Germinal center (tissue), 1 donor: ENCODE results near the gene HMGN3.

Source experiments
- DNase-seq: peaks from one replicate; pipeline ENCODE4 v3.0.0; 2012; ENCODE audit warnings: mixed read lengths, low spot score

Gene HMGN3

DNA sequence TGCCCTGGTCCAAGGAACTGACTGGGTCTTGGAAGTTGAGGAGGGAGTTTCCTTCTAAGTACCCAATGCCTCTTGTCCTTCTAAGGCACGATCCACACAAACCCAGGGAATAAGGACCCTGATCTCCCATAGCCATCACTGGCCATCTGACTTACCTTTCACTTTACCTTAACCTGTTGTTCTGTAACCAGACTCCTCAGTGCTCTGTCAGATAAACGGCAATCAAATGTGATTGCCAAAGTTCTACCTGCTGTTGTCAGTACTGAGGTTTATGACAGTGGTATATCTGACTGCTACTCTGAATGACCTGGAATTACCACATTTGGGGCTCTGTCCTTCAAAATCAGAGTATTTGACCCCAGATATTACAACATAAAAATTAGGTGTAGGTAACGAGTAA lies 49.8 kb downstream of the HMGN3 start:
- DNase-seq, result no peak

- DNase-seq, result no peak
These were observed 50.4 kb downstream of the HMGN3 start for GRCh38 chr6:79184086-79184485.

- no peak for DNase-seq
These were observed 54.4 kb downstream of the HMGN3 start for GRCh38 chr6:79180052-79180451.

DNA sequence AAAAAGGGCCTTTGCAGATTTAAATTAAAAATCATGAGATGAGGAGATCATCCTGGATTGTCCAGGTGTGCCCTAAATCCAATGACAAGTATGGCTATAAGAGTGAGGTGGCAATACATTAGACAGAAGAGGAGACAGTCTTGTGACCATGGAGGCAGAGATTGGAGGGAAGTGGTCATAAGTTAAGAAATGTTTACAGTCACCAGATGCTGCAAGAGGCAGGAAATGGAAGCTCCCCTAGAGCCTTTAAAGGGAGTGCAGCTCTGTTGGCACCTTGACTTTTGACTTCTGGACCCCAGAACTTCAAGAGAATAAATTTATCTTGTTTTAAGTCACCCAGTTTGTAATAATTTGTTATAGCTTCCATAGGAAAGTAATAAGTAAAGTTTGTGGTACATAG lies 61.1 kb downstream of the HMGN3 start:
- no peak for DNase-seq

DNA sequence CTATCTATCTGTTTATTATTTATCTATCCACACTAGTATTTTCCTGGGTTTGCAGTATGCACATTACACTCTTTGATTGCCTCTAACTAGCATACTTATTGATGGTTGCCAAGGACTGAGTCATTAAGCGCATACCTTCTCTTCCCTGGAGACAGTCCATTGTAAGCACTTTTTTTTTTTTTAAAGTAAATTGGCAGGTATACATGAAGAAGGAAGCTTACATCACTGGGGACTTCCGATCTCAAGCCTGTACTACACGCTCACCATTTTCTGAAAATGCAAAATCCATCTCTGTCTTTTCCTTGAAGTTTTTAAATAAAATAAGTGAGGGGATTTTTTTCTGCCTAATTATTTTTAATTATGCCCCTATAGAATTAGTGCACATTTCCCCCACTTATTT lies 63.5 kb downstream of the HMGN3 start:
- DNase-seq, result no peak

GRCh38 chr6:79170431-79170830 lies 64.1 kb downstream of the HMGN3 start:
- DNase-seq, result no peak

DNA sequence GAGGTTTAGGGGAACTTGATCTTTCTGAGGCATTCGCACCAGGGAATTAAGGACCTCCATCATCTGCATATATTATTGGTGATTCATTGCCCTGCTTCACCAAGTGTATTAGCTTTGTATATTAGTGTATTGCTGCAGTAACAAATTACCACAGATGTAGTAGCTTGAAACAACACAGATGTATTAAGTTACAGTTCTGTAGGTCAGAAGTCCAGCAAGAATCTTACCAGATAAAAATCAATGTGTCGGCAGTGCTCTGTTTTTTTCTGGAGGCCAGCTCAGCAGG lies 65.8 kb downstream of the HMGN3 start:
- DNase-seq, result no peak

- DNase-seq, result no peak
These were observed 66.4 kb downstream of the HMGN3 start for GRCh38 chr6:79167931-79168694.

GRCh38 chr6:79159846-79160245 lies 74.6 kb downstream of the HMGN3 start:
- no peak for DNase-seq

- no peak for DNase-seq
These were observed 75.5 kb downstream of the HMGN3 start for GRCh38 chr6:79158856-79159516.

DNA sequence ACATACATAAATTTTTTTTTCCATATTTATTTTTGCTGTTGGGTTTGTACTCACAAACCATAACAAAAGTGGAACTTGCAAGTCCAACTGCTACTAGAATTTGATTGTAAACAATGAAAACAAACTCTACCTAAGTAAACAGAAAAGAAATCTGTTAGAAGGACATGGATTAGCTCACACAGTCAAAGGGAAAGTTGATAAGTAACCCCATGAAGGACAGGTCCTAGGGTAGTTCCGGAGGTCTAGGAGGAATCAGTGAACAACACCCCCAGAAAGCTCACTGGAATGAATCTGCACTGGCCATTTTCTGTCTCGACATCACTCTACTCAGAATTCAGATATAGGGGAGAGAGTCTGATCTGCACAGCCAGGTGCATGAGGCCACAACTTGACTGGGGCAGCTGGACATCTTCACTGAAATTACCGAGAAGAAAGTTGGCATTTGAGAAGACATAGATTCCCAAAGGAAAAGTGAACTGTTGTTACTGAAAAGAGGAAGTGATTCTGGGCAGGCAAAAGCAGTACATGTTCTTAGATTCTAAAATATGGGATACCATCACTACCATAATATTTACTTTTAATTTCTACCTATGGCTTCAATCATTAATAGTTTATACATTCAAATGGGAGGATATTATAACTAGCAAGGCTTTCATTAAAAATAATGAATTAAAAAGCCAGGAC lies 76.4 kb downstream of the HMGN3 start:
- DNase-seq, result no peak

- DNase-seq, result no peak
These were observed 82.2 kb downstream of the HMGN3 start for GRCh38 chr6:79152269-79152737.
